NCI-H82 treated with DMSO at 0.1 percent for 48 hours (cell line): ENCODE data around the gene DTHD1.

Experiments used
- DNase-seq: peaks from one replicate; lab custom pipeline; 2025; ENCODE audit not compliant: unreplicated experiment; lab: John Stamatoyannopoulos, UW

DTHD1 gene

DNA sequence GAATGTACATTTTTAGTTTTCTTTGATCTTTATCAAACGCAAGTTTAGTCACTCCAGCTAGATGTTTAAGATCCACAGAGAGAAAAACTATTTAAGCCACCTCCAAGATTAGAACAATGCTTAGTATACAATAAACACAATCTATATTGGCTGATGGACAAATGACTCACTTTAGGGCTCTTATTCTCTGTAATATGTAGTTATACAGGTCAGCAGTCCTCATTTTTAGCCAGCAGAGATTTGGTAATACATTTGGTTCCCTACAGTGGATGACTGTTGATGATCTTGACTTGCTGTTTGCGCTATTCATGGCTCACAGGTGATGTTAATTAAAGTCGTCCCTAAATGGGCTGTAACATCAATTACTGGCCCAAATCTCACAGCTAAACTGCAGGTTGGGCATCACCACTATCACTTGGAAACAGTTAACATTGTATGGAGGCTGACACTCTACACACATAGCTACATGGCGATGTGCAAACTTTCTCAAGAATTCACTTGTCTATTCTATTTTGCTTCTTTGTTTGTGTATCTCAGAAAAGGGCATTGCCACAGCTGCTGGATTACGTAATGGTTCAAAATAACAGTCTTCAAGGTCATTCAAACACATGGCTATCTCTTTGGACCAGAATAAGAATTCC, 11.8 kb upstream of the DTHD1 start:
- DNase-seq, result no peak

DNA sequence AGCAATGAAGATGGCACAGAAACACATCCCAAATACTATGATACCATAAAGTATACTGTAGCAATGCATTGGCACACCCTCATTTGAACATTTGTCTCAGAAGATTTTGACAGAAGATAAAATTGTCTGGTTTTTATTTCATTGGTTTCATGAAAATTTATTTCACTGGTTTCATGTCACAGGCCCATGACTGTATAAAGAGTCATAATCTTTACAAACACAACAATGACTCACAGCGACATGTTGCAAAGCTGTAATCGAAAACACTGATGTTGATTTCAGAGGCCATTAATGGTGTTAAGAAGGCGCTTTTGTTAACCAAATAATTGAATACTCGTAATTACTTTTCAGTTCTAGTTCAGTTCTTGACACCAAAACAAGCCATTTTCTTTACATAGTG, 8.1 kb upstream of the DTHD1 start:
- no peak for DNase-seq

DNA sequence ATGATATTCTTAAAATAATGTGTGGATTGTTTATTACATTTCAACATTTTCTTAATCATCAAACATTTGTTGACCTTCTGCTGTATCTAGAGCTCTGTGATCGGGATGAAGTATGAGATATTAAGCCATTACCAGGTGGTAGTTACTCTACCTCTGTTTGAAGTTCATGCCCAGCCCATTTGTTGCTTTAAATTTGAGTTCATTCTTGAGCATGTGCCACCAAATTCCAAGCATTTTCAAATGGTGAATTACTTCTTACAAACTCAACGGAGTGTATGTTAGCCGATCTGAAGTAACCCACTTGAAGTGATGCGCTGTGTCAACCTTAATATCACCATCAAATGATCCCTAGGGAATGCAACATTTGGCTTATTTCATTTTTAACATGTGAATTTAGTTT, 7.3 kb upstream of the DTHD1 start:
- no peak for DNase-seq

DNA sequence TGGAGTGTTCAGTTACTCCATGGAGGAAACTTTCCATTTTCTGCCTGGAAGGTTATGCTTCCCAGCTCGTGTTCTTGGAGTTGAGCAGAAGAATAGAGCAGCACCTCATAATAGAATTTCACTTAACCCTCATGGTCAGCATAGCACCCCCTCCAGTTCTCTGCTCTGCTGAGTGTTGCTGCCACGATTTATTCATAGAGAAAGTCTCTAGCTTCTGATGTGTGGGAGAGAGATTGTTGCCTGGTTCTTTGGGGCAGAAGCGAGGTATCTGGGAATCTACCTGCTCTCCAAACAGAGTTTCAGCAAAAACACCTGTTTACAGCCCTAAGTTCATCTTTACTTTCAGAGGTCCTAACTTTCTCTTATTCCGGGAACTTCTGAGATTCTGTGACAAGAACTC, 3.9 kb upstream of the DTHD1 start:
- no peak for DNase-seq

DNA sequence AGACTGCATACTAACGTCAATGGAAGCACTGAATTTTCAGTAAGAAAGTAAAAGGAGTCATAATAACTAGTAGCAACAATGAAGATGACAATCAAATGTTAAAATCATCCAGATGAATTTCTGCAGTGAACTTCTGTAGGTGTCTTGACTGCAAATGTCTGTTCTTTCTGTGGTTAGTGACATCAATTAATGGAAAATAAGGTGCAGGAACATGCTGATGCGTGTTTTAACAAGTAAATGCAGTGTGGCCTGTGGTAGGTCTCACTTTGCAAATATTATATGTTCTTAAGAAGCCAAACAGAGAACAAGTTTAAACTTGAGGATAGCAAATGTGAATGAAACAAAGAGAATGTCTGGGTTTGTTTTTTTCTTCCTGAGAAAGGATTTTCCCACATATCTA, 2.6 kb upstream of the DTHD1 start:
- no peak for DNase-seq

DNA sequence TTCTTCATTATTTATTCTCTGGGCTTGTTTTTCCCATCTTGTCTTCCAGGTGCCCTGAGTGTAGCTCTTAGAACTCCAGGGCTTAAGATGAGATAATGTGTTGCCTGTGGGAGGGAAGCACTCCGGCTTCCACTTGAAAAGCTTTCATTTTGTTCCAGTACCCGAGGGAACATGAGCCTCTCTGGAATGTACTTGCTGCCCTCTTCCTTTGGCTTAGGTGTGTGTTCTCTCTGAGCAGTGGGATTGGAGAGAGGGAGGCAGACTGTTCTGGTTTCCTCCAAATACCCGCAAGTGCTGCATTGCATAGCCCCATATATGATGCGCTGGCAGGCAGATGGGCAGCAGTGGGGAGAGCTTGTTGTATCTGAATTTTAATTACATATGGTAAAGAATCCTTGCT, 861 bp upstream of the DTHD1 start:
- no peak for DNase-seq

DNA sequence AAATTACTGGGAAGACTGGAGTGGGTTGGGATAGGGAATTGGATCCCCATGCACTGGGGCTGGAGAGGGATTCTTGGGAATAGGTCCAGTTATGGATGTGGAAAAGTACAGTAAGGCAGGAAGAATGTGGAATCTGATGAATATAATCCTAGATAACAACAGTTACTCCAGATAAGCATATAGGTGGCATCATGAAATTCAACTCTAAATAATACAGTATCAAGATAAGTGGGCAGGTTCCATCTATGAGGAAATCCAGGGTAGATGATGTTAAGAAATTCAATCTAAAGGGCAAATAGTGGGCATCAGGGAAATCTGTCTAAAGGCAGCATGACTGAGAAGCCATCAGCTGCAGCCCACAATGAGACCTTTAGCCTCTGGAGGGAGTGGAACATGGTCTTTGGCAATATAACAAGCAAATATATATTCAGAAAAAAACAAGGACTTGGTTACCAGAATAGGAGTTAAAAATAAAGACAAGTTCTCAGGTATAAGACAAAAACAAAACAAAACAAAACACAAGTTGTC, 1.2 kb downstream of the DTHD1 start:
- no peak for DNase-seq

DNA sequence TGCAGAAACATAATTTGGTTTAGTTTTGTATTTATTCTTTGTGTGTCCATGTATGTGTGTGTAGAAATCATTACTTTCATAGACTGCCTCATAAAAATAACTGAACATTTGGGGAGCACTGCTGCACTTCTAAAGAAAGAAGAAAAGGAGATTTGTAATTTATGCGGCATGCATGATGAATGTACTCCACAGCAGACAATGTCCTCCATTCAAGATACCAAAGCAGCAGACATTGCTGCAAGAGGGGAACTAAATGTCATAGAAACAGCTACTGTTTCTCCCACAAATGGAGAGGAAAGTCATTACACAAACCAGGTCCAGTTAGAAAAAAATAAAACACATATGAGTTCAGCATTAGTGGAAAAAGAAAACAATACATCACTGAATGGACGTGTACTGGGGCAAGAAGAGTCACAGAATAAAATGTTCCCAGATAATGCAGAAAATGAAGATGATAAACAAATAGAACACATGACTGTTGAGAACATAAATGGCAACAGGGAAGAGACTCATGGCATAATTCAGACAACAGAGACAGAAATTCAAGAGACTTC, 2.6 kb downstream of the DTHD1 start:
- no peak for DNase-seq

DNA sequence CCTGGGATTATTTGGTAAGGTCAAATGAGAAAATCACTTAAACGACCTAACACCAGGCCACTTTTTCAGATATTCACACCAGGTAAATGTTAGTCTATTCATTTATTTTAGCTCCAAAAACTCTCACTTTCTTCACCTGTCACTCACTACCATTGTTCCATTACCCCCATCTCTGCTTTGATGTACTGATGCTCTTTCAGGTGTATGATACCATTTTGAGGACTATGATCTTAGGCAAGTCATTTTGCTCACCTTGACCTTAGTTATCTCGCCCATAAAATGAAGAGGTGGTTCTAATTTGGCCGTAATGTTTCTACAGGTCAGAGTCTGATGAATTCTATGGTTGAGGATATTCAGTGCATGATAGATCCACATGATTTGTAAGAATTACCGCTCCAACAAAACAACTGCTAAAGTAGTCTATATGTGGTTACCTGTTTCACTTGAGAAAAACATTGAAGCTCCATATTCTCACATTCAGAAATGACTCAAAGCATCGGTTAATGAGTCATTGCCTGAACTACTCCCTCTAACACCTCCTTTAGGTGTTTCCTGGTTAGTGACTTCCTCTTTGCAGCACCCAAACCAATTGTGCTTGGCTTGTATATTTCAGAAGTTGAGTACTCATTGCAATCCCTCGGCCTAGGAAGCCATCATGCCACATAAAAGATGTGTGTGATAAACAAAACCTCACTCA, 4.5 kb downstream of the DTHD1 start:
- DNase-seq, result no peak

DNA sequence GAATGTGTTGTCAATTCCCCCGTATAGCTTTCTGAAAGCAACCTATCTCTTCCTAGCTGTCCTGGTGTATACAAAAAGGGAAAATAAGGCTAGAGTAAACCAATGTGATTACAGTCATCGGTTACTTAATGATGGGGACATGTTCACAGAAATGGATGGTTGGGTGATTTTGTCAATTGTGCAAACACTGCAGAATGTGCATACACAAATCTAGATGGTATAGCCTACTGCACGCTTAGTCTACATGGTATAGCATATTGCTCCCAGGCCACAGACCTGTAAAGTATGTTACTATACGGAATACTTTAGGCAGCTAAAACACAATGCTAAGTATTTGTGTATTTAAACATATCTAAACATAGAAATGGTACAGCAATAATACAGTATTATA, 5.1 kb downstream of the DTHD1 start:
- no peak for DNase-seq

DNA sequence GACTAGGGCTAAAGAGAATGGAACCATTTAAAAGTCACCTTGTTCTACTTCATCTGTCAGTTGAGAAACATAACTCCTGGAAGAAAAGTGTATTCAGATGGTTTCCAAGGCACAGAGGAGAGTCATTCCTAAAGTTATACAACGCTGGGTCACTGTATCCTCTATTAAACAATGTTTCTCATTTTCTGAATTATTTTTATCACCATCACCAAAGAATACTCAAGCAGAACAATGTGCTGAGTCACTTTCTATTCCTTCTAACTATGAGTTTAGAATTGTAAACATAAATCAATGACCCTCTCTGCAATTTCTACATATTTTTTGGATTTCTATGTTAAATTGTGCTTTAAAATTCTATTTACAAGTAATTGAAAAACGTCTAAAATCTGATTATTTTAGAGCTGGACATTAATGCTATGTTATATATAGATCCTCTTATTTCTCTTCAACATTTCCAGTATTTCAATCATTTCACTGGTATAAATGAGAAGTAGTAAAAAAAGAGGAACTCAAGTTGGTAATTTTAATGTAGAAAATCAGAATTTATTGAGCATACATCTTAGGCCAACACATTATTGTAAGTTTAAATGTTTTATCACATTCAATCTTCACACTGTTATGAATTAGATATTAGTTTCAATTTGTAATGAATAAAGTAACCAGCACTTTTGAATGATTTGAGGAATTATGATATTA, 7.5 kb downstream of the DTHD1 start:
- no peak for DNase-seq

DNA sequence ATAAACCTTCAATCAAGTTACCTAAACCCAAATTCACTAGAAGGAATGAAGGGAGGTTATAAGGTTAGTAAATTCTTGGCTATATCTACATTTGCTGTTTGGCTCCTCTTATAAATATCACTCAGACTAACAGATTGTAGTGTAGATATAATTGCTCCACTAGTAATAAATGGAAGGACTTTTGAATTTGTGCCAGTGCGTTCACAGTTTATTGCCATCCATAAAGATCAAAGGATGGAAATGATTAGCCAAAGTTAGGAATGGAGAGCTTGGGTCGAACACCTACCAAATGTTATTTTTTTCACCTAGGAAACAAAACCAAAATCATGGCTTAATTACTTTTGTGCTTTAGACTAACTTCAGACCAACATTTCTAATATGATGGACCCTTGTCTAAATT, 9.2 kb downstream of the DTHD1 start:
- DNase-seq, result no peak

DNA sequence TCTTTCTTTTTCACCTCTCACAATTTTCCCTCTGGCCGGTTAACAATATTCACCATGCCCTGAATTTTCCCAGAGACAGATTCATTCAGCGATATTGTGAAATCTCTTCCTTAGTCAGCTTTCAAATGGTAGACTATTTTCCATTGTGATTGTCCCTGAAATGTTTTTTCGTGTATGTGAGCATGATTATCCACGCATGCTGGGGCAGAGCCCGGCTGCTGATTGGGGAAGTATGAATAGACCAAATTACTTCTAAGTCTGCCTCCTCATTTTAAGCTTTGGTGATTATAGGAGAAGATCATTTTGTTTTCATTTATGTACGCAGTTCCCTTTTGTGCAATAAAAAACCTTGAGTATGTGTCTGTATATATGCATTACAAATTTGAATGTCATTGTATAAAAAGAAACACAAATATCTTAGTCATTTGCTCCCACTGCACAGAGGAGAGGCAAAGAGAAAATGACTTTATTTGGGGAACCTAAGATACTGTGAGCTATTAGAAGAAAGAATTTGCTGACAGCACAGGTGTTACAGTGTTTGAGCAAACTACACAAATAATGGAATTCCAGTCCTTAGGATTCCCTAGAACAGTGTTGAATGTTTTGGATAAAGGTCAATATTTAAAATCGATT, 11.3 kb downstream of the DTHD1 start:
- no peak for DNase-seq

DNA sequence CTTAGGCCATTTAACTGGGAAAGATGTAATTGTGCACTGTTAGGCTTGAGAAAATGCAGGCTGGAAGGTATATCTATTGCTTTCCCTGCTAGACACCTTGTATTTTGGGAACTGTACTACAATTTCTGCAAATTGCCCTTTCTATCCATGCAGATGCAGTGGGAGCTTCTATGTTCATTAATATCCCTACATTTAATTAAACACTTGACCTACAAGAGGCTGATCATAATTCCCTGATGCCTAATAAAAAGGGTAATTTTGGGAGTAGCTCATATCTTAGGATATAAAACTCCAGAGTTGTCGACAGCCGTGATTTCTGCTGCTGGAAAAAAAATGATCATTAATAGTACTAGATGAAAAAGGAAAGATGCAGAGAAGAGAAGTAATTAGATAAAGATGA, 19.7 kb downstream of the DTHD1 start:
- DNase-seq, result no peak

DNA sequence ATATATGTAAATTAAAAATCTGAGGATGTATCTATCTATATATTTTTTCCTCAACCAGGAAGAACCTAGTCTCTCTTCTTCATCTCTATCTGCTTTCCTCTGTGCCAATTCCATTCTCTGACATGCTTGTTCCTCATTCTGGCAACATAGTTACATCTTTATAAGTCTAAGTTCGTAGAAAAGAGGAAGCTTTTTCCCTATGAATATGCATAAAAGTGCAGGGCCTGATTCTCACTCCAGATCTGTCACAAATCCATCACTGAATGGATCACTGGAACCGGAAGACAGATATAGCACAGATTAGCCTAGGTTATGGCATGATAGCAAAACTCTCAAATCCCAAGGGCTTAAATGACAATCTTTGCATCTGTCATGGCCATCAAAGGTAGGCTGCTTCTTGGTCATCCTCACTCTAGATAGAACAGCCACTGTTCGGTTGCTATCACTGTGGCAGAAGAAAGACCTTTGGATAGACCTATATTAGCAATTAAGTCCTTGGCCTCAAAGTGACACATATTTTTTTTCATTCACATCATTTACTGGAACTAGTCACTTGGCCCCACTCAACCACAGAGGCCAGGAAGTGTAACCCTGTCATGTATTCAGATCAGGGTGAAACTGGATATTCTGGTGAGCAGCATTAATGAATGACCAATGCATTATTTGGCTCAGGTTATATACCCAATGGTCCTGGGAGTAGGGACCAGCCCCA, 22.2 kb downstream of the DTHD1 start:
- no peak for DNase-seq

DNA sequence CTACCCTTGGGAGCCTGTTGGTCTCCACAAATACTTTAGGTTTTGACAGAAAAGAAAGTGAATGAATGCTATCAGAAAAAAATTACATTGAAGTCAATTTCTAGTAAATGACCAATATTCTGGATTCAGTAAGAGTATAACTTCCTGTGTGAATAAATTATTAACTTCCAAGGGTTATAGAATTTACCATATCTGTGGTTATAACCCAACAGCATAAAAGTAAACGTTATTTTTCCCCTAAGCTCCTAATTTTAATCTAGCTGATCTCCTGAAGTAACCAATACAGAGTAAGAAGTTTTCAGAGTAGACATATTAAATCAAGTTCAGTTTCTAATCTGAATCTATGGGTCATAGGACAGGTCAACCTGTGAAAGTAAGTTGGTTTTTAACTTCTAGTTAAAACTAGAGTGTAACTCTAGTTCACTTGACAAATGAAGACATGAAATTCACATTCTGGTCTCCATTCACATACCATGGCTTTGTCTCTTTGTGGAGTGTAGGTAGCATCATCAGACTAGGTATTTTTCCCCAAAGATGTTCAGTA, 22.8 kb downstream of the DTHD1 start:
- no peak for DNase-seq

DNA sequence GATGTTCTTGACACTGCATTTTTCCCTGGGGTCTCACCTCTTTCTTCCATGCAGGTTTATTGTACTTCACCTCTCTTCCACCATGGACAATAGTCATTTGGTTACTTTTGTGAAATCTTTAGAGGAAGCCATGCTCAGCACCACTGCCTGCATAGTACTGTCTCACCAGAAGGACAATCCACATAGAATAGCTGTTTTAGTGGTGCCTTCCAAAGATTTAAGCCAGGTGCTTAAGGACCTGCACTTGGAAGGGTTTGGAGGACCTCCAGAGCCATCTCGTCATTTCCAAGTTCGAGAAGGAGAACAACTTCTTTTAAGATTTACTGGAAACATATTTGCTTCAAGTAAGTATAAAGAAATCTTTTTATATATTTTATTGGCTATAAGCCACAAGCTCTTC, 26.7 kb downstream of the DTHD1 start:
- DNase-seq, result no peak

DNA sequence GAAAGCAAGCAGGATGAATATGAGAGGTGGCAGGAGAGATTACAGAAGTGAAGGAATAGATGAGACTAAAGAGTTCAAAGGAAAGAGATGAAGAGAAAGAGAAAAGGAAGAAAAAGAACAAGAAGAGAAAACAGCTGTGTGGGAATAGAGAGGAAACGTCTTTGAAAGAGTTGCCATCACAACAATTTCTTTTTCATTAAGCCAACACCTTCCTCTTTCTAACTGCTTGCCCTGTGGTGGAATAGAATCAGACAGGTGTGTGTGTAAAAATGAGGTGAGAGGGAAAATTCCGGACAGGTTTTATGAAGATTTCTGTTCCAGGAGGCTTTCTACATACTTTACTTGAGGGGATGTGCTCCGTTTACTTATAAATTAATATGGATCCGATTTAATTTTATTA, 28.8 kb downstream of the DTHD1 start:
- DNase-seq, result no peak

DNA sequence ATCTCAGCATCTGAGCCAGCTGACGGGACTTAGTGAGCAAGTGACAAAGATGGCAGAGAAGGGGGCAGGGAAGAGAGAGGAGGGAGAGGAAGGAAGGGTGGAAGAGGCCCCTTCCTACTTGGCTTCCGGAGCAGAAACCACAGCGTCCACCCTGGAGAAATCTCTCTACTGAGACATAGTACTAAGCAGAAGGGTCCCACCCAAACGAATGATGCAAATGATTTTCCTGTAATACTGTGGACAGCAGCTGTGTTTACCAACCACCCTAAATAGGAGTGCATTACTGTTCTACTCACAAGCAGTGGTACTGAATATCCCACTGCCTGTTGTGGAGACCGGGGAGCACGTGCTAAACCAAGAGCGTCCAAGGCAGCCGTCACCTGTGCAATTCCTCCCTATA, 29.4 kb downstream of the DTHD1 start:
- DNase-seq, result no peak

DNA sequence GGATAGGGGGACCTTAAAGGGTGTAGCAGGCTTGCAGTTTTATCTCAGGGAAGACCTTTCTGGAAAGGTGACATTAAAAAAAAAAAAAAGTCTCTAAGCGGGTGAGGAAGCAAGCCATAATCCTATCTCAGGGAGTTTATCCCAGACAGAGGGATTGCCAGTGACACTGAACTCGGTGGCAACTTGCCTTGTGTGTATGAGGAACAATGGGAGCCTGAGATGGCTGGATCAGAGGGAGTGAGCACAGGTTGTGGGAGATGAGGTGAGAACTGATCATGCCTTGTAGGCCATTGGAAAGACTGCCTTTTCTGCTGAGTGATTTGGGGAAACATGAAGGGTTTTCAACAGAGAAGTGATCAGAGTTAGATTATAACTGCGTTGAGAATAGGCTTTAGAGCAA, 31.1 kb downstream of the DTHD1 start:
- DNase-seq, result no peak

DNA sequence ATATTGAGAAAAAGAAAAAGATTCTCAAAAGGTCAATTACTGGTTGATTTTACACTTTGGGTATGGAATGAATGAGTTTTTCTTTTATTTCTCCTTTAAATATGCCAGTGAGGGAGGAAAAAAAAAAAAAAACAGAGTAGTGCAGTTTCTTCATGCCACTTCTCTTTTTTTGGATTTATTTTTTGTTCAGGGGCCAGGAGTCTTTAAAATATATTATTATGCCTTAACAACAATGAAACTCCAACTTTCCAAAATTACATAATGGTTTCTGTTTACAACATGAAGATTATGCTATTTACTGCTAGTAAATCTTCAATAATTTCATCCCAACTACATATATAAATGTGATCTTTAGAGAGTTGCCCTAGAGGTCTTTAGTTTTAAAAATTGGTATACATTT, 31.9 kb downstream of the DTHD1 start:
- DNase-seq, result no peak
